Loucy (cell line): ENCODE data around the gene CYP27A1.

Experiments
- H2AFZ ChIP-seq: fragments of 200-600 bp; sonication (generic); 2 replicates; pipeline ENCODE4 v1.6.0; 2016; ENCODE audit warnings: antibody characterized with exemption, mild to moderate bottlenecking, low read length, moderate library complexity
- H3F3A ChIP-seq: fragments of 200-600 bp; 2 replicates; pipeline ENCODE4 v1.6.0; 2016; ENCODE audit warnings: antibody characterized with exemption, low read depth, mild to moderate bottlenecking
- H3K27me3 ChIP-seq: fragments of 200-600 bp; sonication (generic); 2 replicates; pipeline ENCODE4 v1.6.1; 2014; ENCODE audit warnings: low read length, mild to moderate bottlenecking; ENCODE audit not compliant: insufficient read depth, poor library complexity, severe bottlenecking
- H3K36me3 ChIP-seq: fragments of 200-600 bp; sonication (generic); 2 replicates; pipeline ENCODE4 v1.6.1; 2016; ENCODE audit warnings: low read length; ENCODE audit not compliant: insufficient read depth
- H3K4me1 ChIP-seq: fragments of 200-600 bp; sonication (generic); 2 replicates; pipeline ENCODE4 v1.5.1; 2014; ENCODE audit warnings: low read length, mild to moderate bottlenecking; ENCODE audit not compliant: insufficient read depth, poor library complexity, severe bottlenecking
- H3K4me2 ChIP-seq: fragments of 200-600 bp; sonication (generic); 2 replicates; pipeline ENCODE4 v1.6.0; 2014; ENCODE audit warnings: antibody characterized with exemption, low read length, low read depth, mild to moderate bottlenecking; ENCODE audit not compliant: poor library complexity, severe bottlenecking
- H3K4me3 ChIP-seq: fragments of 200-600 bp; sonication (generic); 2 replicates; pipeline ENCODE4 v1.5.1; 2014; ENCODE audit warnings: low read length, mild to moderate bottlenecking, mixed read lengths; ENCODE audit not compliant: poor library complexity, severe bottlenecking
- H3K79me2 ChIP-seq: fragments of 200-600 bp; sonication (generic); 2 replicates; pipeline ENCODE4 v1.6.1; 2014; ENCODE audit warnings: low read length; ENCODE audit not compliant: insufficient read depth
- H3K9ac ChIP-seq: fragments of 200-600 bp; sonication (generic); 2 replicates; pipeline ENCODE4 v1.6.0; 2014; ENCODE audit warnings: mild to moderate bottlenecking, low read depth, low read length, moderate library complexity; ENCODE audit not compliant: poor library complexity, severe bottlenecking
- H3K9me2 ChIP-seq: fragments of 200-600 bp; sonication (generic); replicated peaks from 2 replicates; pipeline ENCODE4 v1.6.1; 2016; ENCODE audit warnings: low read depth, low read length, mixed read lengths
- H3K9me3 ChIP-seq: fragments of 200-600 bp; sonication (generic); 2 replicates; pipeline ENCODE4 v1.6.1; 2014; ENCODE audit warnings: mild to moderate bottlenecking, antibody characterized with exemption, low read length, low read depth; ENCODE audit not compliant: insufficient read depth
- H4K20me1 ChIP-seq: fragments of 200-600 bp; sonication (generic); 2 replicates; pipeline ENCODE4 v1.6.0; 2014; ENCODE audit warnings: antibody characterized with exemption, low read length, mild to moderate bottlenecking; ENCODE audit not compliant: insufficient read depth, poor library complexity, severe bottlenecking
- CTCF ChIP-seq: fragments of 200-600 bp; sonication (generic); conservative IDR thresholded peaks from 2 replicates; pipeline ENCODE4 v1.5.1; 2014; ENCODE audit warnings: mild to moderate bottlenecking, antibody characterized with exemption, low read length
- EZH2phosphoT487 ChIP-seq: fragments of 200-600 bp; IDR thresholded peaks from 2 replicates; pipeline ENCODE4 v1.6.1; 2018; ENCODE audit warnings: antibody characterized with exemption, mild to moderate bottlenecking, moderate library complexity, borderline replicate concordance

CYP27A1 gene

DNA sequence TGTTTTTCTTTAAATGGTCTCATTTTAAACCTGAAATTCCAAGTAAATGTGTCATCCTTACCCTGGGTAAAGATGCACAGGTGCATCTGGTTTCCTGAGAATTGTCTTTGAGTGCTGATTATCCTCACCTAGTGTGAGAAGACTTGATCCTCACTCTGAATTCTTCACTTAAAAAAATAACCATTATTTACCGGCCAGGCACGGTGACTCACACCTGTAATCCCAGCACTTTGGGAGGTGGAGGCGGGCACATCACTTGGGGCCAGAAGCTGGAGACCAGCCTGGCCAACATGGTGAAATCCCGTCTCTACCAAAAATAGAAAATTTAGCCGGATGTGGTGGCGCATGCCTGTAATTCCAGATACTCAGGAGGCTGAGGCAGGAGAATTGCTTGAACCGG is 67.8 kb downstream of the CYP27A1 start:
- Histone ChIP-seq H3K79me2 (no peaks in the 10 kb centered on the region), H3K36me3 (no peaks in the 10 kb centered on the region), H3K9me3 (no peaks in the 10 kb centered on the region), H3K4me3 (no peak overlapping the region), H3K9ac (no peak overlapping the region), H2AFZ (no peak overlapping the region), H3K4me1 (no peaks in the 10 kb centered on the region), H4K20me1 (no peaks in the 10 kb centered on the region), H3K27me3 (no peaks in the 10 kb centered on the region), H3K4me2 (no peak overlapping the region), H3K9me2 (no peaks in the 10 kb centered on the region), H3F3A (no peaks in the 10 kb centered on the region)
- TF ChIP-seq CTCF (no peak), EZH2phosphoT487 (no peak)

DNA sequence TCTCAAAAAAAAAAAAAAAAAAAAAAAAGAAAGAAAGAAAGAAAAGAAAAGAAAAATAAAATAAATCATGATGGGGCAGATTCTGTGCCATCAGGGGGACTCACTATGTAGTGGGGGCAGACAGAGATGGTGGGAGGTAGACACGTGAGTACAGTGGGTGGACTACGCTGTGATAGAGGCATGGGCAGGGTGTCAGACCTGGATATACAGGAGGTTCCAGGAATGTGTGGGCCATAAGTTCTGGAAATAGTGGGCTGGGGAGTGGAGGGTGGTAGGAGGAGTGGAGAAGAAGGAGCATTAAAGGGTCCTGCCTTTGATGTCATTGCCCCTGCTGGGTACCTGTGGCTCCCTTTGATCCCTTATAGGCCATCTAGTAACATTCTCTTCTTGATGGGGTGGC is 68.8 kb downstream of the CYP27A1 start:
- Histone ChIP-seq H3K4me2 (no peak overlapping the region), H3K9me3 (no peaks in the 10 kb centered on the region), H3K9me2 (no peaks in the 10 kb centered on the region), H2AFZ (no peak overlapping the region), H3F3A (no peaks in the 10 kb centered on the region), H3K4me3 (no peak overlapping the region), H4K20me1 (no peaks in the 10 kb centered on the region), H3K4me1 (peaks cover 1% of the 10 kb centered on the region), H3K79me2 (no peaks in the 10 kb centered on the region), H3K27me3 (no peaks in the 10 kb centered on the region), H3K9ac (no peak overlapping the region), H3K36me3 (no peaks in the 10 kb centered on the region)
- TF ChIP-seq EZH2phosphoT487 (no peak), CTCF (no peak)

DNA sequence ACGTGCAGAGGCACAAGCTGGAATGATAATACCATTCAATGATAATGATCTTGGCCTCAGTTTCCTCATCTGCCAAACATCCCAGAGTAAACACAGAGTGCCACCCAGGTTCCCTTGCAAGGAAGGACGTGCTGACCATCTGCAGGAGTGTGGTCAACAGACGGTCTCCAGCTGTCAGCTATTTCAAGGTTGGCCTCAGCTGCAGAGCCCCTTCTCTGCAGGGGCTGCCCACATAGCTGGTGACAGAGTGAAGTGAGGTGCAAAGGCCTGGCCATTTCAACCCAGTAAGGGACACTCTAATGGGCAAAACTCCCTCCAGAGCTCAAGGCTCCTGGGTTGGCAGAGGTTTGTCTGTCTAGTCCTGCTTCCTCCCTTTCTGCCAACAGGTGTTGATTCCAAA is 69.3 kb downstream of the CYP27A1 start:
- Histone ChIP-seq H3K9me2 (no peaks in the 10 kb centered on the region), H3K9ac (no peak overlapping the region), H3K4me3 (no peak overlapping the region), H3K9me3 (no peaks in the 10 kb centered on the region), H3K36me3 (no peaks in the 10 kb centered on the region), H2AFZ (no peak overlapping the region), H3K4me2 (no peak overlapping the region), H3K27me3 (no peaks in the 10 kb centered on the region), H3K4me1 (peaks cover 5% of the 10 kb centered on the region), H3F3A (no peaks in the 10 kb centered on the region), H3K79me2 (no peaks in the 10 kb centered on the region), H4K20me1 (no peaks in the 10 kb centered on the region)
- TF ChIP-seq CTCF (no peak), EZH2phosphoT487 (no peak)
